Measurements from ENCODE around the gene HERC5.
"Not testable (repeated sequence)": the region's sequence is repeated elsewhere in the genome, so short reads cannot be mapped to it uniquely, and the experiment has no call there.

HERC5 gene

GRCh38 chr4:88415982-88416381, 40.9 kb upstream of the HERC5 start:
- TF ChIP-seq CTCF (IDR thresholded peaks at IDR 0.05; ENCODE audit: low read depth, low read length) = no peak
- H3K4me3 ChIP-seq (replicated peaks in 1 of 2; ENCODE audit: low read depth in 2 of 2, low read length in 2 of 2) = no peak overlapping the region
- DNase-seq (ENCODE audit: low read depth in 2 of 2) = no peak

GRCh38 chr4:88418411-88418810, 38.5 kb upstream of the HERC5 start:
- no peak overlapping the region for H3K4me3 ChIP-seq (replicated peaks in 1 of 2; ENCODE audit: low read depth in 2 of 2, low read length in 2 of 2)
- DNase-seq (ENCODE audit: low read depth in 2 of 2) = no peak
- no peak for TF ChIP-seq CTCF (IDR thresholded peaks at IDR 0.05; ENCODE audit: low read depth, low read length)

- TF ChIP-seq CTCF (IDR thresholded peaks at IDR 0.05; ENCODE audit: low read depth, low read length) = no peak
- DNase-seq (ENCODE audit: low read depth in 2 of 2) = no peak
- no peak overlapping the region for H3K4me3 ChIP-seq (replicated peaks in 1 of 2; ENCODE audit: low read depth in 2 of 2, low read length in 2 of 2)
These were observed 37.0 kb upstream of the HERC5 start for GRCh38 chr4:88419874-88420273.

- H3K4me3 ChIP-seq (replicated peaks in 1 of 2; ENCODE audit: low read depth in 2 of 2, low read length in 2 of 2) = no peak overlapping the region
- TF ChIP-seq CTCF (IDR thresholded peaks at IDR 0.05; ENCODE audit: low read depth, low read length) = no peak
- no peak for DNase-seq (ENCODE audit: low read depth in 2 of 2)
These were observed 36.1 kb upstream of the HERC5 start for GRCh38 chr4:88420844-88421243.

GRCh38 chr4:88422403-88422802, 34.5 kb upstream of the HERC5 start:
- H3K4me3 ChIP-seq (replicated peaks in 1 of 2; ENCODE audit: low read depth in 2 of 2, low read length in 2 of 2) = no peak overlapping the region
- TF ChIP-seq CTCF (IDR thresholded peaks at IDR 0.05; ENCODE audit: low read depth, low read length) = no peak
- no peak for DNase-seq (ENCODE audit: low read depth in 2 of 2)

- DNase-seq (ENCODE audit: low read depth in 2 of 2) = no peak
- no peak for TF ChIP-seq CTCF (IDR thresholded peaks at IDR 0.05; ENCODE audit: low read depth, low read length)
- no peak overlapping the region for H3K4me3 ChIP-seq (replicated peaks in 1 of 2; ENCODE audit: low read depth in 2 of 2, low read length in 2 of 2)
These were observed 27.5 kb upstream of the HERC5 start for GRCh38 chr4:88429401-88429800.

- no peak for DNase-seq (ENCODE audit: low read depth in 2 of 2)
- TF ChIP-seq CTCF (IDR thresholded peaks at IDR 0.05; ENCODE audit: low read depth, low read length) = no peak
- H3K4me3 ChIP-seq (replicated peaks in 1 of 2; ENCODE audit: low read depth in 2 of 2, low read length in 2 of 2) = no peak overlapping the region
These were observed 20.8 kb upstream of the HERC5 start for GRCh38 chr4:88435987-88436693.

GRCh38 chr4:88437873-88438272, 19.0 kb upstream of the HERC5 start:
- not testable (repeated sequence) for DNase-seq (ENCODE audit: low read depth in 2 of 2); H3K4me3 ChIP-seq (replicated peaks in 1 of 2; ENCODE audit: low read depth in 2 of 2, low read length in 2 of 2)

Data from cardiac fibroblast (primary cell).